Endothelial cell of umbilical vein (primary cell): ENCODE data around the gene DOCK7.

Source experiments
- EZH2 ChIP-seq: IDR thresholded peaks from 2 replicates; pipeline ENCODE4 v1.6.1; 2012; ENCODE audit warnings: borderline replicate concordance, low read depth, mild to moderate bottlenecking, moderate library complexity, low read length, inconsistent platforms; ENCODE audit not compliant: severe bottlenecking
- POLR2A ChIP-seq: IDR thresholded peaks from 2 replicates; pipeline ENCODE4 v1.6.1; 2012; ENCODE audit warnings: low read depth, mild to moderate bottlenecking, control low read depth, low read length
- POLR2AphosphoS5 ChIP-seq: IDR thresholded peaks from 2 replicates; pipeline ENCODE4 v1.6.1; 2012; ENCODE audit warnings: low read depth, mild to moderate bottlenecking, control low read depth, low read length, moderate library complexity; ENCODE audit not compliant: insufficient read depth
- TF ChIP-seq, protein P1 (sequence below), 2 donors: IDR thresholded peaks; 1 replicate in 1 of 2; 2 replicates in 1 of 2; pipeline ENCODE4 v1.5.1; 2011; ENCODE audit warnings: low read length in 2 of 2, mild to moderate bottlenecking in 2 of 2, moderate library complexity in 2 of 2, control low read depth in 1 of 2, inconsistent platforms in 1 of 2, low read depth in 1 of 2; ENCODE audit not compliant: insufficient read depth in 1 of 2; ENCODE audit errors: extremely low read depth in 1 of 2
- TF ChIP-seq, protein P2 (sequence below): IDR thresholded peaks from 2 replicates; pipeline ENCODE4 v1.6.1; 2011; ENCODE audit not compliant: insufficient read depth, insufficient read length

DNA sequence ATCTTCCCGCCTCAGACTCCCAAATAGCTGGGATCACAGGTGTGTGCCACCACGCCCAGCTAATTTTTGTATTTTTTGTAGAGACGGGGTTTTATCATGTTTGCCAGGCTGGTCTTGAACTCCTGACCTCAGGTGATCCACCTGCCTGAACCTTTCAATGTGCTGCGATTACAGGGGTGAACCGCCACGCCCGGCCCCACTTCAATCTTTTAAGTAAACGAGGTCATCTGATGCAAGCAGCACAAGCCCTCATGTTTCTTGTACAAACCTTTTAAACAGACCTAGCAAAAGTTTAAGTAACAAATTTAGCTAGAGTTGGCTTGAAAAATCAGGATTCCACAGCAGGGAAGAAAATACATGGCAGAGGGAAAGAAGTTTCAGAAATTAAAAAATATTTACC lies 272.5 kb downstream of the DOCK7 start:
- TF ChIP-seq EZH2 (no peak), POLR2A (no peak), POLR2AphosphoS5 (no peak)
- TF ChIP-seq, protein P1, sequence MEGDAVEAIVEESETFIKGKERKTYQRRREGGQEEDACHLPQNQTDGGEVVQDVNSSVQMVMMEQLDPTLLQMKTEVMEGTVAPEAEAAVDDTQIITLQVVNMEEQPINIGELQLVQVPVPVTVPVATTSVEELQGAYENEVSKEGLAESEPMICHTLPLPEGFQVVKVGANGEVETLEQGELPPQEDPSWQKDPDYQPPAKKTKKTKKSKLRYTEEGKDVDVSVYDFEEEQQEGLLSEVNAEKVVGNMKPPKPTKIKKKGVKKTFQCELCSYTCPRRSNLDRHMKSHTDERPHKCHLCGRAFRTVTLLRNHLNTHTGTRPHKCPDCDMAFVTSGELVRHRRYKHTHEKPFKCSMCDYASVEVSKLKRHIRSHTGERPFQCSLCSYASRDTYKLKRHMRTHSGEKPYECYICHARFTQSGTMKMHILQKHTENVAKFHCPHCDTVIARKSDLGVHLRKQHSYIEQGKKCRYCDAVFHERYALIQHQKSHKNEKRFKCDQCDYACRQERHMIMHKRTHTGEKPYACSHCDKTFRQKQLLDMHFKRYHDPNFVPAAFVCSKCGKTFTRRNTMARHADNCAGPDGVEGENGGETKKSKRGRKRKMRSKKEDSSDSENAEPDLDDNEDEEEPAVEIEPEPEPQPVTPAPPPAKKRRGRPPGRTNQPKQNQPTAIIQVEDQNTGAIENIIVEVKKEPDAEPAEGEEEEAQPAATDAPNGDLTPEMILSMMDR (IDR thresholded peaks at IDR 0.05; ENCODE audit: extremely low read depth in 1 of 2, insufficient read depth in 1 of 2, low read depth in 1 of 2, low read length in 2 of 2) = no peak
- TF ChIP-seq, protein P2, sequence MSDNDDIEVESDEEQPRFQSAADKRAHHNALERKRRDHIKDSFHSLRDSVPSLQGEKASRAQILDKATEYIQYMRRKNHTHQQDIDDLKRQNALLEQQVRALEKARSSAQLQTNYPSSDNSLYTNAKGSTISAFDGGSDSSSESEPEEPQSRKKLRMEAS = no peak
